Measurements from ENCODE around the gene ATPAF2. TPM values are rescaled to one million over a fixed set of nuclear protein-coding genes. Genes with fewer than 3 reads are reported as not detected.

ATPAF2 gene
- total RNA-seq, 3 donors from 2014 or later (not counting 1 experiment from before 2014, with no cell fraction given) = 31.4 to 43.4 (median 41.5) TPM

DNA sequence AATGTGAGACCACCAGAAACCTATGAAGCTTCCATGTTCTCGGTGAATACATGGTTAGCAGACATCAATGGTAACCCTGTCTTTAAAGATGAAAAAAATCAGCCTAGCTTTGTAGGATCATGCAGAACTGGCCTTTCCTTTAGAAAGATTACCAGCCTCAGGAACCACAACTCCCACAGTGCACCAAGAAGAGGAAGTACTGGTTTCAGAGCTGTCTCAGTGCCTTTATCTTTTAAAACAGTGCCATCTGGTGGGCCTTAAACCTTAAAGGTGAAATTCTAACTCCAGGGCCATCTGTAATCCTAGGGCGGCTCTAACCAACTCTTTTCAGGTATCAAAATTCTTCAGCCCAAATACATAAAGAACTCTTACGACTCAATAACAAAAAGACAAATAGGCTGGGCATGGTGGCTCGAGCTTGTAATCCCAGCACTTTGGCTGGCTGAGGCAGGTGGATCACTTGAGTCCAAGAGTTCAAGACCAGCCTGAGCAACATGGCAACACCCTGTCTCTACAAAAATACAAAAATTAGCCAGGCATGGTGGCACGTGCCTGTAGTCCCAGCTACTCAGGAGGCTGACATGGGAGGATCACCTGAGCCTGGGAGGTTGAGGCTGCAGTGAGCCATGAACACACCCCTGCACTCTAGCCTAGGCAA is 5.4 kb downstream of the ATPAF2 start:
- ATAC-seq (peak; percentile 90 to 97 (median 95)), DNase-seq (peak; percentile 28 to 87)
- H3K27me3 ChIP-seq (ENCODE audit: control insufficient read depth, insufficient read depth, low read length) = no peaks in the 10 kb centered on the region
- peak overlapping the region in 1 of 2 donors; percentile 58 for H3K27ac Mint-ChIP-seq
- H3K4me1 Mint-ChIP-seq = peaks cover 21 to 30% of the 10 kb centered on the region in 2 donors
- no peak overlapping the region for H3K27ac ChIP-seq (ENCODE audit: low read length)
- H3K4me1 ChIP-seq (ENCODE audit: control insufficient read depth, insufficient read depth, low read length) = peaks cover 17% of the 10 kb centered on the region
- H3K36me3 Mint-ChIP-seq = no peaks in the 10 kb centered on the region
- no peaks in the 10 kb centered on the region for H3K27me3 Mint-ChIP-seq (ENCODE audit: low read depth in 2 of 2)
- no peak overlapping the region for H3K4me3 ChIP-seq (ENCODE audit: low read length)
- H3K36me3 ChIP-seq (ENCODE audit: control insufficient read depth, insufficient read depth, low read length) = no peaks in the 10 kb centered on the region
- no peaks in the 10 kb centered on the region for H3K9me3 ChIP-seq (ENCODE audit: control insufficient read depth, insufficient read depth, low read length)
- WGBS (ENCODE audit: insufficient coverage) = 21% methylated on average over 5 of the region's 5 CpGs
- no peaks in the 10 kb centered on the region for H3K9me3 Mint-ChIP-seq
- intact Hi-C loops (cut with micrococcal nuclease) = loop anchor here (1.0 kb wide), 1 partner anchor 537 kb away; the partner anchor contains the start of gene RASD1
- TF ChIP-seq, protein P1, sequence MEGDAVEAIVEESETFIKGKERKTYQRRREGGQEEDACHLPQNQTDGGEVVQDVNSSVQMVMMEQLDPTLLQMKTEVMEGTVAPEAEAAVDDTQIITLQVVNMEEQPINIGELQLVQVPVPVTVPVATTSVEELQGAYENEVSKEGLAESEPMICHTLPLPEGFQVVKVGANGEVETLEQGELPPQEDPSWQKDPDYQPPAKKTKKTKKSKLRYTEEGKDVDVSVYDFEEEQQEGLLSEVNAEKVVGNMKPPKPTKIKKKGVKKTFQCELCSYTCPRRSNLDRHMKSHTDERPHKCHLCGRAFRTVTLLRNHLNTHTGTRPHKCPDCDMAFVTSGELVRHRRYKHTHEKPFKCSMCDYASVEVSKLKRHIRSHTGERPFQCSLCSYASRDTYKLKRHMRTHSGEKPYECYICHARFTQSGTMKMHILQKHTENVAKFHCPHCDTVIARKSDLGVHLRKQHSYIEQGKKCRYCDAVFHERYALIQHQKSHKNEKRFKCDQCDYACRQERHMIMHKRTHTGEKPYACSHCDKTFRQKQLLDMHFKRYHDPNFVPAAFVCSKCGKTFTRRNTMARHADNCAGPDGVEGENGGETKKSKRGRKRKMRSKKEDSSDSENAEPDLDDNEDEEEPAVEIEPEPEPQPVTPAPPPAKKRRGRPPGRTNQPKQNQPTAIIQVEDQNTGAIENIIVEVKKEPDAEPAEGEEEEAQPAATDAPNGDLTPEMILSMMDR (IDR thresholded peaks at IDR 0.05) = peak; percentile 64
- no peak overlapping the region for H3K4me3 Mint-ChIP-seq

GRCh38 chr17:18031955-18032354 is 7.0 kb downstream of the ATPAF2 start:
- Mint-ChIP-seq H3K4me1 (peaks cover 6 to 13% of the 10 kb centered on the region in 2 donors), H3K27me3 (ENCODE audit: low read depth in 2 of 2) (no peaks in the 10 kb centered on the region), H3K27ac (no peak overlapping the region), H3K4me3 (no peak overlapping the region), H3K36me3 (no peaks in the 10 kb centered on the region), H3K9me3 (no peaks in the 10 kb centered on the region)
- H3K27me3 ChIP-seq (ENCODE audit: control insufficient read depth, insufficient read depth, low read length) = no peaks in the 10 kb centered on the region
- intact Hi-C loops (cut with micrococcal nuclease) = no loop called here
- no peak for ATAC-seq
- H3K4me3 ChIP-seq (ENCODE audit: low read length) = no peak overlapping the region
- no peaks in the 10 kb centered on the region for H3K9me3 ChIP-seq (ENCODE audit: control insufficient read depth, insufficient read depth, low read length)
- H3K36me3 ChIP-seq (ENCODE audit: control insufficient read depth, insufficient read depth, low read length) = peaks cover 10% of the 10 kb centered on the region
- DNase-seq = no peak
- 63% methylated on average over 2 of the region's 2 CpGs for WGBS (ENCODE audit: insufficient coverage)
- peaks cover 2% of the 10 kb centered on the region for H3K4me1 ChIP-seq (ENCODE audit: control insufficient read depth, insufficient read depth, low read length)
- no peak overlapping the region for H3K27ac ChIP-seq (ENCODE audit: low read length)
- TF ChIP-seq, protein P1 (IDR thresholded peaks at IDR 0.05) = no peak

GRCh38 chr17:18028952-18029540 is 9.9 kb downstream of the ATPAF2 start:
- Mint-ChIP-seq H3K36me3 (no peaks in the 10 kb centered on the region), H3K4me3 (no peak overlapping the region), H3K27ac (no peak overlapping the region), H3K4me1 (peaks cover 6 to 17% of the 10 kb centered on the region in 2 donors), H3K9me3 (no peaks in the 10 kb centered on the region), H3K27me3 (ENCODE audit: low read depth in 2 of 2) (no peaks in the 10 kb centered on the region)
- no peak for ATAC-seq
- Histone ChIP-seq H3K27ac (ENCODE audit: low read length) (no peak overlapping the region), H3K9me3 (ENCODE audit: control insufficient read depth, insufficient read depth, low read length) (no peaks in the 10 kb centered on the region), H3K36me3 (ENCODE audit: control insufficient read depth, insufficient read depth, low read length) (peaks cover 19% of the 10 kb centered on the region), H3K4me3 (ENCODE audit: low read length) (no peak overlapping the region), H3K27me3 (ENCODE audit: control insufficient read depth, insufficient read depth, low read length) (no peaks in the 10 kb centered on the region), H3K4me1 (ENCODE audit: control insufficient read depth, insufficient read depth, low read length) (peaks cover 16% of the 10 kb centered on the region)
- 100% methylated on average over 6 of the region's 8 CpGs for WGBS (ENCODE audit: insufficient coverage)
- intact Hi-C loops (cut with micrococcal nuclease) = no loop called here
- TF ChIP-seq, protein P1 (IDR thresholded peaks at IDR 0.05) = no peak
- DNase-seq = no peak

All from natural killer cell (primary cell).